ENCODE results near the gene NOP53. TPM values are rescaled to one million over a fixed set of nuclear protein-coding genes. Genes with fewer than 3 reads are reported as not detected.
A peak's percentile ranks its signal among the peaks of the same experiment; 100 is the strongest.

NOP53 gene
- total and polyA plus RNA-seq, 2 of the 4 experiments (the other 2 are of a cell fraction): 59.5 to 83.2 TPM

- no peak overlapping the region for H3K4me3 ChIP-seq (ENCODE audit: insufficient read depth, low read depth, low read length)
- no peak for ATAC-seq (ENCODE audit: low read depth)
- H4K91ac ChIP-seq (ENCODE audit: insufficient read depth, low read depth, low read length): no peak overlapping the region; the same call in 1 of the 2 replicates
- no peak overlapping the region for H3K56ac ChIP-seq (ENCODE audit: extremely low read depth, insufficient read depth, low read length)
- H2BK15ac ChIP-seq (ENCODE audit: low read depth, low read length): no peak overlapping the region
- no peak overlapping the region for H3K14ac ChIP-seq (replicated peaks; ENCODE audit: low read depth, low read length)
- H2AK5ac ChIP-seq (ENCODE audit: low read depth, low read length): no peak overlapping the region; the same call in 1 of the 2 replicates
- peak overlapping the region in 1 of 2 experiments; percentile 68; a peak in 1 of 4 replicates for H4K8ac ChIP-seq (ENCODE audit: low read depth in 2 of 2, low read length in 2 of 2)
- dilution Hi-C loops (cut with HindIII; ENCODE audit: low sequenced_read_pairs, unreplicated experiment): no loop called here
- peaks cover 23 to 62% of the 10 kb centered on the region in 2 experiments for H3K79me1 ChIP-seq (ENCODE audit: low read depth in 1 of 2, low read length in 2 of 2)
- peak overlapping the region; percentile 99 for H3K27ac ChIP-seq (ENCODE audit: insufficient read depth, low read length)
- ChIA-PET POLR2A (ENCODE audit: unreplicated experiment) (interaction anchor here (0.6 to 1.0 kb wide), 4 partner anchors 8 to 907 kb away, joined by 4 to 9 read pairs (median 5); no protein-coding TSS in a partner anchor), CTCF (no interaction called here)
- no peak overlapping the region for H3K23ac ChIP-seq (ENCODE audit: low read depth, low read length)
- TF ChIP-seq MXI1 (IDR thresholded peaks at IDR 0.05; ENCODE audit: borderline replicate concordance, low read depth, low read length): 0 out of 2 replicates have a peak, but pooled peaks have one; percentile 27
- no peak for TF ChIP-seq MAZ (IDR thresholded peaks at IDR 0.05; ENCODE audit: borderline replicate concordance, low read depth, low read length)
- TF ChIP-seq FOS (IDR thresholded peaks at IDR 0.05; ENCODE audit: low read depth, low read length): peak; percentile 14; the same call in 1 of the 2 replicates
- TF ChIP-seq CEBPB (IDR thresholded peaks at IDR 0.05; ENCODE audit: low read depth, low read length): peak; percentile 98
- intact Hi-C loops (cut with micrococcal nuclease): no loop called here
- H2BK120ac ChIP-seq (ENCODE audit: low read depth, low read length): no peak overlapping the region
- peak; percentile 95 for DNase-seq
- no peak overlapping the region for H2AFZ ChIP-seq (replicated peaks; ENCODE audit: low read length, poor library complexity)
- peaks cover 35% of the 10 kb centered on the region for H3K4me1 ChIP-seq (ENCODE audit: control insufficient read depth, insufficient read depth, low read length)
- H3K9me3 ChIP-seq (ENCODE audit: control insufficient read depth, insufficient read depth, low read length): no peaks in the 10 kb centered on the region
- peak overlapping the region; percentile 34 for H3K4me2 ChIP-seq (ENCODE audit: low read depth, low read length)
- BruUV-seq (replicated peaks): no TSS peak
- no peaks in the 10 kb centered on the region for H3K27me3 ChIP-seq (ENCODE audit: control insufficient read depth, insufficient read depth, low read length)
- in situ Hi-C loops (cut with MboI; ENCODE audit: low sequenced_read_pairs): loop anchor here (25.0 kb wide), 1 partner anchor 436 kb away; no protein-coding TSS in a partner anchor
- peak overlapping the region; percentile 77; the same call in 1 of the 2 replicates for H3K9ac ChIP-seq (ENCODE audit: low read depth, low read length)
- peak overlapping the region; percentile 71 for H3K4ac ChIP-seq (ENCODE audit: low read depth, low read length)
- WGBS, 2 experiments (ENCODE audit: extremely low coverage in 2 of 2, insufficient read length in 1 of 2): no CpG with 5 or more reads among the region's 7 CpGs
- H2BK5ac ChIP-seq (ENCODE audit: low read depth, low read length, poor library complexity, severe bottlenecking): peak overlapping the region; percentile 93
- no peak overlapping the region for H2AK9ac ChIP-seq (replicated peaks; ENCODE audit: low read depth, low read length, poor library complexity)
- no peak overlapping the region for H4K5ac ChIP-seq (ENCODE audit: low read depth, low read length)
- no peak overlapping the region for H2BK20ac ChIP-seq (ENCODE audit: low read depth, low read length)
- H3K9me1 ChIP-seq (ENCODE audit: insufficient read depth, low read length): peaks cover 29% of the 10 kb centered on the region
- peaks cover 56% of the 10 kb centered on the region for H3K36me3 ChIP-seq (ENCODE audit: control insufficient read depth, insufficient read depth, low read length)
- H4K20me1 ChIP-seq (ENCODE audit: insufficient read depth, low read length): peaks cover 39% of the 10 kb centered on the region
- no peak overlapping the region for H3K18ac ChIP-seq (ENCODE audit: low read depth, low read length)
Observed at GRCh38 chr19:47723581-47723940, 21.8 kb upstream of the NOP53 start.

Data from IMR-90 (cell line).